ENCODE measurements around the gene GAN. TPM values are rescaled to one million over a fixed set of nuclear protein-coding genes. Genes with fewer than 3 reads are reported as not detected.
"Not testable (repeated sequence)": the region's sequence is repeated elsewhere in the genome, so short reads cannot be mapped to it uniquely, and the experiment has no call there.

GAN gene
- total RNA-seq, 1 donor from 2014 or later = 9.0 TPM

GRCh38 chr16:81384006-81384405, 69.2 kb downstream of the GAN start:
- intact Hi-C loops (cut with DNase I) = no loop called here
- no peak for DNase-seq
- ATAC-seq (ENCODE audit: poor library complexity) = no peak

- no peak for ATAC-seq (ENCODE audit: poor library complexity)
- intact Hi-C loops (cut with DNase I) = no loop called here
Measured at GRCh38 chr16:81385031-81385756, 70.4 kb downstream of the GAN start.

GRCh38 chr16:81388357-81388756, 73.6 kb downstream of the GAN start:
- DNase-seq (no peak), ATAC-seq (ENCODE audit: poor library complexity) (no peak)
- intact Hi-C loops (cut with DNase I) = no loop called here

More at GRCh38 chr16:81385031-81385756, 70.4 kb downstream of the GAN start:
- no peak for DNase-seq

- intact Hi-C loops (cut with DNase I) = no loop called here
- ATAC-seq (ENCODE audit: poor library complexity) (no peak), DNase-seq (no peak)
Measured at GRCh38 chr16:81390840-81391239, 76.1 kb downstream of the GAN start.

DNA sequence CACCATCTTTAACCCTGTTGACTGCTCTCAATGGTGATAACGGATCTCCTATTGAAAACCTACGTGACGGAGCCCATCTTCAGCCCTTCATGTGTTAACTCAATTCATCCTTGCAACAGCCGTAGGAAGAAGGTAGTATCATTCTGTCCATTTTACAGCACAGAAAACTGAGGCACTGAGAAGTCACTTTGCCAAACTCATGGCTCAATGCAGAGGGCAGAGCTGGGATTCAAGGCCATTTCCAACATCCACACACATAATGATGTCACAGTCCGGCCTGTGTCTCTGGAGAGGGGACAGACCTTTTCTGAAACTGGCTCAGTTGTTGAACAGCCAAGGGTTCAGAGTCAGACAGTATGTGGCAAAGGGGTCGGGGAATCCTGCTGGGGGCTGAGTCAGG, 77.2 kb downstream of the GAN start:
- ATAC-seq (ENCODE audit: poor library complexity) = no peak
- no peak for DNase-seq
- intact Hi-C loops (cut with DNase I) = no loop called here

DNA sequence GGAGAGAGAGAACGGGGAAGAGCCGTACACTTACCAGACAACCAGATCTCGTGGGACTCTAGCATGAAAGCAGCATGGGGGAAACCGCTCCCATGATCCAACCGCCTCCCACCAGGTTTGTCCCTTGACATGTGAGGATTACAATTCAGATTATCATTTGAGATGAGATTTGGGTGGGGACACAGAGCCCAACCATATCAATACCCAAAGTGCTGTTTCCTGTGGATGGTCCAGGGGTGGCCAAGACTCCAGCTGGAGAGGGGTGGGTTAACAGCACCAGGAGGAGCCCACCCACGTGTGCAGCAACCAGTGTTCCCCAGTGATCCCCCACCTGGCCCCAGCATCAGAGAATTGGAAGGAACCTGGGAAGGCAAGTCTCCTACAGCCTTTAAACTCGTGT, 79.7 kb downstream of the GAN start:
- DNase-seq = no peak
- ATAC-seq (ENCODE audit: poor library complexity) = no peak
- intact Hi-C loops (cut with DNase I) = no loop called here

- DNase-seq (peak; percentile 48), ATAC-seq (ENCODE audit: poor library complexity) (peak; percentile 75)
- intact Hi-C loops (cut with DNase I) = no loop called here
Measured at GRCh38 chr16:81394966-81395655, 80.3 kb downstream of the GAN start.

DNA sequence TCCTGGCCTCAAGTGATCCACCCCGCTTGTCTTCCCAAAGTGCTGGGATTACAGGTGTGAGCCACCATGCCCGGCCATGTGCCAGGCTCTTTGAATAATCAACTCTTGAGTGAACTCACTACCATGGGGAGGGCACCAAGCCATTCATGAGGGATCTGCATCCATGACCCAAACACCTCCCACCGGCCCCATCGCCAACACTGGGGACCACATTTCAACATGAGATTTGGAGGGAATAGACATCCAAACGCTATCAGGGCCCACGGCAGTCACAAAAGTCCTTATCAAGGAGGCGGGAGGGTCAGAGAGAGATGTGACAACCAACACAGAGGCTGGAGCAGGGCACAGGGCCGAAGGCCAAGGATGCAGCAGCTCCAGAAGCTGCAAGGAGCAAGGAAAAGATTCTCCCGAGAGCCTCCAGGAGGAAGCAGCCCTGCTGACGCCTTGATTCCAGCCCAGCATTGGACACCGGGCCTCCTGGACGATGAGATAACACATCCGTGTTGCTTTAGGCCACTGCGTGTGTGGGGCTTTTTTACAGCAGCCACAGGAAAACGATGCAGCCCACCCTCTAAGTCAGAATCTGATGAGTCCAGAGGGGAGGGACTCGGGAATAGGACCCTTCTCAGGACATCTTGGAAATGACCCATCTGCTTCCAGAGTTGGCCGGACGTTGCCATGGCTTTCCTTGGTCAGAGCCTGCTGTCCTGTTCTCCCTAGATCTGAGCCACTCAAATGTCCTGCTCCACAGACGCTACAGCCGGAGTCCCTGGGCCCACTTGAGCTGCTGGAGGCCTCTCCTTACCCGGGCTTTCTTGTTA, 82.5 kb downstream of the GAN start:
- ATAC-seq (ENCODE audit: poor library complexity) (no peak), DNase-seq (no peak)
- intact Hi-C loops (cut with DNase I) = no loop called here

- intact Hi-C loops (cut with DNase I) = no loop called here
- ATAC-seq (ENCODE audit: poor library complexity) = no peak
- no peak for DNase-seq
Measured at GRCh38 chr16:81397879-81398520, 83.2 kb downstream of the GAN start.

DNA sequence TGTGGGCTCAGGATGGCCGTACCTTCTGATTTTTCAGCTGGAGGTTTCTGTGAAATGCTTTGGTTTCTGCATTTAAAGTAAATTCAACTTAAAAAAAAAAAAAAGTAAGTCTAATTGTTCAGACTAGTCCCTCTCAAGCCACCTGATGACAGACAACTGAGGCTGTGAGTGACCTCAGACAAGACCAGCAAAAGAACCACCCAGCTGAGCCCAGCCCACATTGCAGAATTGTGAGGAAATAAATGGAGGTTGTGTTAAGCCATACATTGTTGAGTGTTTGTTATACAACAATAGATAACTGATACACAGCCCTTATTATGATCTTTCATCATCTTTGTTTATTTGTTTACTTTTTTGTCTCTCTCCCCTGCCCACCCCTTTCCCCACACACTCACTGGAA, 85.1 kb downstream of the GAN start:
- DNase-seq (no peak), ATAC-seq (ENCODE audit: poor library complexity) (no peak)
- intact Hi-C loops (cut with DNase I) = loop anchor here (5.0 to 10.0 kb wide), 2 partner anchors 215 to 322 kb away; no protein-coding TSS in a partner anchor

- DNase-seq (no peak), ATAC-seq (ENCODE audit: poor library complexity) (no peak)
- intact Hi-C loops (cut with DNase I) = loop anchor here (5.0 to 10.0 kb wide), 2 partner anchors 214 to 321 kb away; no protein-coding TSS in a partner anchor
Measured at GRCh38 chr16:81401035-81401950, 86.5 kb downstream of the GAN start.

DNA sequence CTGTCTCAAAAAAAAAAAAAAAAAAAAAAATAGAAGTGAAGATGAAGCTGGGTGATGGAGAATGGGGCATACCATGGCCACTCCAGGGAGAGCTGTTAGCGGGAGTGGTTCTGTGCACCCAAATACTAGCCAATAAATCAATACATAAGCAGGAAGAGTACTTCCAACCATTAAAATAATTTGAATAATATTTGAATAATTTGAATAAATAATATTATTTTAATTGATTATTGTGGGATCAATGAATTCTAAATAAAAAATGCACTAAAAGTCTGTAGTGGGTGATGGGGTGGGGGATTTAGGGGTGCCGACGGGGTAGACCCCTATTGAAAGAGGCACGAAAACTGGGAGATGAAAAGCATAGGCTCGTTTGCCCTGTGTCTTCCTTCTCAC, 88.4 kb downstream of the GAN start:
- no peak for DNase-seq
- intact Hi-C loops (cut with DNase I) = loop anchor here (5.0 to 10.0 kb wide), 2 partner anchors 212 to 319 kb away; no protein-coding TSS in a partner anchor
- ATAC-seq (ENCODE audit: poor library complexity) = no peak

DNA sequence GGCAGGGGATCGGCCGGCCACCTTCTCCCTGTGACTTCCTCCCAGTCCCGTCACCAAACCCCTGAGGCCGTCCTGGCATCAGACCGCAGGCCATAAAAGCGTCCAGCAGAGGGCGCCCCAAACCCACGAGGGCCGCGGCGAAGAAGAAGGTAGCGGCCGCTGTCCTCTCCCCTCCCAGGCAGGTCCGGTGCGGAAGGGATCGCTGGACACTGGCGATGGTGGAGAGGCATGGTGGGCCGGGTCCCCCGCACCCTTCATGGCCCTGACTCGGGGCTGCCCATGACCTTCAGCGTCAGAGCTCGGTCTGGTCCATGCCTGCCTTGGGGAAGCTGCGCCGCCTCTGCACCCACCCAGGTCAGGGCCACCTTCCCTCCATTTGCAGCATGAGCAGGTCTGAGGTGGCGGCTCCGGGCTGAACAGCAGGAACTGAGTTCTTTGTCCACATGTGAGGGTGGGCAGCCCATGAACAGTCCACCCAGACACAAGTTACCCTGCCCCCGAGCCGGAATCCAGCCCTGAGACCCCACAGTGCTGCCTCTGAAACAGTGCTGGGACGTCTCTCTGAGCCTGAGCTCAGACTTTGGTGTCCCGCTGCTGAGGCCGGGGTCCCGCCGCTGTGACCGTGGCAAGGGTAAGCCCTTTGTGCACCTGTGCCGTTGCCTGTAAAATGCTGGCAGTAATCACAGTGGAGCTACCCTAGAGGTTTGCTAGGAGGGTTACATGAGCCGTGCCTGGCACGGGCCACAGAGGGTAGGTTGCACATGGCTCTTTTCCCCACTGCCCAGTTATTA, 89.0 kb downstream of the GAN start:
- intact Hi-C loops (cut with DNase I) = loop anchor here (5.0 to 10.0 kb wide), 2 partner anchors 211 to 319 kb away; no protein-coding TSS in a partner anchor
- DNase-seq (peak; percentile 91), ATAC-seq (ENCODE audit: poor library complexity) (peak; percentile 98)

GRCh38 chr16:81405002-81405401, 90.2 kb downstream of the GAN start:
- ATAC-seq (ENCODE audit: poor library complexity); DNase-seq: not testable (repeated sequence)
- intact Hi-C loops (cut with DNase I) = loop anchor here (10.0 kb wide), 1 partner anchor 210 kb away; no protein-coding TSS in a partner anchor

GRCh38 chr16:81405702-81406113, 90.9 kb downstream of the GAN start:
- DNase-seq (no peak), ATAC-seq (ENCODE audit: poor library complexity) (no peak)
- intact Hi-C loops (cut with DNase I) = loop anchor here (10.0 kb wide), 1 partner anchor 209 kb away; no protein-coding TSS in a partner anchor

GRCh38 chr16:81408409-81408950, 93.7 kb downstream of the GAN start:
- intact Hi-C loops (cut with DNase I) = loop anchor here (10.0 kb wide), 1 partner anchor 206 kb away; no protein-coding TSS in a partner anchor
- no peak for ATAC-seq (ENCODE audit: poor library complexity)
- no peak for DNase-seq

Measured in Right ventricle myocardium superior (tissue), 1 donor.